ENCODE measurements around the gene TNIK. TPM values are rescaled to one million over a fixed set of nuclear protein-coding genes. Genes with fewer than 3 reads are reported as not detected.

The TNIK gene
- total and polyA plus RNA-seq, 2 experiments from 2014 or later, result 7.4 to 13.8 TPM

GRCh38 chr3:171419457-171419856 is 40.7 kb downstream of the TNIK start:
- Histone ChIP-seq H3K4me3 (no peak overlapping the region), H3K79me2 (peaks cover 69% of the 10 kb centered on the region), H3K9me2 (replicated peaks; ENCODE audit: insufficient read depth) (no peaks in the 10 kb centered on the region), H3K4me2 (no peak overlapping the region), H3K36me3 (replicated peaks; ENCODE audit: insufficient read depth, low read depth) (no peaks in the 10 kb centered on the region), H3K27ac (no peak overlapping the region), H2AFZ (no peak overlapping the region), H4K20me1 (ENCODE audit: insufficient read depth, poor library complexity, severe bottlenecking) (no peaks in the 10 kb centered on the region), H3K27me3 (no peaks in the 10 kb centered on the region), H3K9me3 (ENCODE audit: low read depth) (no peaks in the 10 kb centered on the region), H3K4me1 (ENCODE audit: insufficient read depth) (peaks cover 11% of the 10 kb centered on the region)
- TF ChIP-seq CTCF (IDR thresholded peaks at IDR 0.05; ENCODE audit: poor library complexity), result no peak
- TF ChIP-seq EZH2 (IDR thresholded peaks at IDR 0.05; ENCODE audit: borderline replicate concordance), result no peak
- TF ChIP-seq EZH2phosphoT487 (IDR thresholded peaks at IDR 0.05; ENCODE audit: low read depth, severe bottlenecking, unreplicated experiment), result no peak
- DNase-seq (ENCODE audit: low spot score), result no peak
- WGBS (ENCODE audit: low lambda C conversion rate, missing lambda C conversion rate), result 97% methylated on average over 3 of the region's 3 CpGs

DNA sequence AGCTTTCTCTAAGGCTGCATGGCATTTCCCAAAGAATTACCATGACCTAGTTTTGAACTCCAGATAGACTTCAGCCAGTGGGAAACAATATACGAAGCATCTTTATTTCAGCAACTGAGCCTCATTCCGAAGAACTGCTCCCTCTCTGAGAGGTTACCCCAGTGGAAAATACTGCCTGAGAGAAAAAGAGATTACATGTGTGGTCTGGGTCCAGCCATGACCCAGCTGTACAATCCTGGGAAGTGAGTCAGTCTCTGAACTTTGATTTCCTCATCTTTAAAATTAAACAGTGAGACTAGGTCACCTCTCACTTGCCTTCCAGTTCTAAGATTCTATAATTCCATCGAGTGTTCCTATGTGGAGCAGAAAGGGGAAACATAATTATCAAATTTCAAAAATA is 42.4 kb downstream of the TNIK start:
- Histone ChIP-seq H2AFZ (no peak overlapping the region), H3K4me1 (ENCODE audit: insufficient read depth) (peaks cover 11% of the 10 kb centered on the region), H3K79me2 (peaks cover 75% of the 10 kb centered on the region), H3K4me3 (no peak overlapping the region), H3K27ac (peak overlapping the region; percentile 21), H3K9me3 (ENCODE audit: low read depth) (no peaks in the 10 kb centered on the region), H4K20me1 (ENCODE audit: insufficient read depth, poor library complexity, severe bottlenecking) (no peaks in the 10 kb centered on the region), H3K36me3 (replicated peaks; ENCODE audit: insufficient read depth, low read depth) (no peaks in the 10 kb centered on the region), H3K4me2 (peak overlapping the region; percentile 37), H3K9me2 (replicated peaks; ENCODE audit: insufficient read depth) (no peaks in the 10 kb centered on the region), H3K27me3 (no peaks in the 10 kb centered on the region)
- peak; percentile 47 for DNase-seq (ENCODE audit: low spot score)
- TF ChIP-seq CTCF (IDR thresholded peaks at IDR 0.05; ENCODE audit: poor library complexity), result no peak
- TF ChIP-seq EZH2phosphoT487 (IDR thresholded peaks at IDR 0.05; ENCODE audit: low read depth, severe bottlenecking, unreplicated experiment), result no peak
- TF ChIP-seq EZH2 (IDR thresholded peaks at IDR 0.05; ENCODE audit: borderline replicate concordance), result no peak
- 82% methylated on average over 3 of the region's 3 CpGs for WGBS (ENCODE audit: low lambda C conversion rate, missing lambda C conversion rate)

DNA sequence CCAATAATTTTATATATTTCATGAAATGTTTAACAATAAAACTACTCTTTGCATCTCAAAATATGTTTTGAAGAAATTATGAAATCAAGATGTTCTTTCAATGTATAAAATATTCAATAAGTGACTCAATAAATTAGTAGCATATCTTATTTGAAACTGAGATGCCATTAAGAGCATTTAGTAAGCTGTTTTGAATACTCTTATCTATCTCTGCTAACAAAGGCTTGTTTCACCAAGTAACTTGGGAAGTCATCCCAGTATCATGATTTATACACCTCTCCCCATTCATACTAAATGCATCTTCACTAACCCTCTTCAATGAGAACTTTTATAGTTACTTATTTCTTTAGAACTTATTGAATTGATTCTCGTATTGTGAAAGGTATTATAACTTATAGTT is 43.1 kb downstream of the TNIK start:
- Histone ChIP-seq H3K27me3 (no peaks in the 10 kb centered on the region), H3K36me3 (replicated peaks; ENCODE audit: insufficient read depth, low read depth) (no peaks in the 10 kb centered on the region), H3K4me2 (no peak overlapping the region), H4K20me1 (ENCODE audit: insufficient read depth, poor library complexity, severe bottlenecking) (no peaks in the 10 kb centered on the region), H3K9me2 (replicated peaks; ENCODE audit: insufficient read depth) (no peaks in the 10 kb centered on the region), H3K9me3 (ENCODE audit: low read depth) (no peaks in the 10 kb centered on the region), H3K79me2 (peaks cover 69% of the 10 kb centered on the region), H3K4me1 (ENCODE audit: insufficient read depth) (peaks cover 11% of the 10 kb centered on the region), H3K27ac (no peak overlapping the region), H2AFZ (no peak overlapping the region), H3K4me3 (no peak overlapping the region)
- WGBS (ENCODE audit: low lambda C conversion rate, missing lambda C conversion rate), result 100% methylated on average over 1 of the region's 1 CpG
- DNase-seq (ENCODE audit: low spot score), result no peak
- TF ChIP-seq EZH2 (IDR thresholded peaks at IDR 0.05; ENCODE audit: borderline replicate concordance) (no peak), CTCF (IDR thresholded peaks at IDR 0.05; ENCODE audit: poor library complexity) (no peak), EZH2phosphoT487 (IDR thresholded peaks at IDR 0.05; ENCODE audit: low read depth, severe bottlenecking, unreplicated experiment) (no peak)

DNA sequence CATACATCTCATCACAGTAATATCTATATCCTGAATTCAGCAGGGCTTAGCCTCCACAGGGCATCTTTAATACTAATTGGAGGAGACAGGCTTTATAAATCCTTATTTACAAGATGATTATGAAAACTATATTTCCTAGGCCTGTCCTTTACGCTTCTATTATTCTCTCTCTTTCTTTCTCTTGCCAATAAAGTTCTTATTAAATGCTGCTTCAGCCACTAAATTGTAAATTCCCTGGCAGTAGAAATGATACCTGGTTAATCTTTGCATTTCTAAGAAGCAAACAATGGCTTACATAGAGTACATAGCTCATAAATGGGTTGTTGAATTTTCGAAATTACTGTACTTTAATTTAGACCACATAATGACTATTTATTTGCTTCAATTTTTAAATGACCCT is 43.5 kb downstream of the TNIK start:
- Histone ChIP-seq H3K9me2 (replicated peaks; ENCODE audit: insufficient read depth) (no peaks in the 10 kb centered on the region), H3K79me2 (peaks cover 64% of the 10 kb centered on the region), H3K27me3 (no peaks in the 10 kb centered on the region), H4K20me1 (ENCODE audit: insufficient read depth, poor library complexity, severe bottlenecking) (no peaks in the 10 kb centered on the region), H3K9me3 (ENCODE audit: low read depth) (no peaks in the 10 kb centered on the region), H3K27ac (no peak overlapping the region), H3K36me3 (replicated peaks; ENCODE audit: insufficient read depth, low read depth) (no peaks in the 10 kb centered on the region), H3K4me2 (no peak overlapping the region), H3K4me1 (ENCODE audit: insufficient read depth) (peaks cover 11% of the 10 kb centered on the region), H3K4me3 (no peak overlapping the region), H2AFZ (no peak overlapping the region)
- 70% methylated on average over 2 of the region's 2 CpGs for WGBS (ENCODE audit: low lambda C conversion rate, missing lambda C conversion rate)
- no peak for DNase-seq (ENCODE audit: low spot score)
- TF ChIP-seq CTCF (IDR thresholded peaks at IDR 0.05; ENCODE audit: poor library complexity) (no peak), EZH2phosphoT487 (IDR thresholded peaks at IDR 0.05; ENCODE audit: low read depth, severe bottlenecking, unreplicated experiment) (no peak), EZH2 (IDR thresholded peaks at IDR 0.05; ENCODE audit: borderline replicate concordance) (no peak)

All from hepatocyte (in vitro differentiated cells).